GM12878 (cell line): ENCODE data around the gene SCGB1C2. TPM values are rescaled to one million over a fixed set of nuclear protein-coding genes. Genes with fewer than 3 reads are reported as not detected.

Experiments used
- ATAC-seq: fragments of 200-7000 bp; cut with Tn5 transposase; 3 replicates; pipeline ENCODE4 v1.9.1; 2020; ENCODE audit warnings: mild to moderate bottlenecking, moderate library complexity
- BruUV-seq: library from RNA; stranded (reverse); fragments of 400-500 nt; replicated peaks from 2 replicates; lab custom pipeline; 2021; lab: Mats Ljungman, UMichigan
- CTCF ChIA-PET: fragments of 300-600 bp; sonication (Branson Sonifier 250); formaldehyde crosslinking; extraction: SDS; loops from one replicate; lab custom pipeline; 2021; ENCODE audit warnings: inconsistent platforms; lab: Yijun Ruan, JAX
- POLR2A ChIA-PET: fragments of 350-600 bp; formaldehyde crosslinking; extraction: SDS; loops from one replicate; lab custom pipeline; 2021; ENCODE audit warnings: inconsistent platforms; lab: Charles Lee
- RAD21 ChIA-PET: fragments of 300-600 bp; sonication (Branson Sonifier 250); formaldehyde crosslinking; loops from one replicate; lab custom pipeline; 2023; ENCODE audit warnings: antibody characterized with exemption; ENCODE audit not compliant: unreplicated experiment; lab: Charles Lee
- SMC1A ChIA-PET: fragments of 300-600 bp; sonication (Branson Sonifier 250); formaldehyde crosslinking; loops from one replicate; lab custom pipeline; 2023; ENCODE audit not compliant: unreplicated experiment, uncharacterized antibody; lab: Charles Lee
- DNase-seq: peaks from one replicate; pipeline ENCODE4 v3.0.0-alpha.2; 2011; ENCODE audit warnings: low read depth, low spot score
- FAIRE-seq: peaks from 3 replicates; lab custom pipeline; 2011; peaks lifted over from hg19 to GRCh38; lab: Jason Lieb, UNC
- H2AFZ ChIP-seq: 2 replicates; pipeline ENCODE4 v1.6.0; 2011; ENCODE audit warnings: low read depth, low read length, control low read depth; ENCODE audit not compliant: control insufficient read depth
- H3K27ac ChIP-seq: 2 replicates; pipeline ENCODE4 v1.5.1; 2011; ENCODE audit warnings: control low read depth; ENCODE audit not compliant: control insufficient read depth, insufficient read depth
- H3K27me3 ChIP-seq, 2 experiments: replicated peaks in 1 of 2; 2 replicates each; pipeline versions ENCODE4 v1.6.0 to v1.6.1; 2011; ENCODE audit warnings: low read length in 1 of 2; ENCODE audit not compliant: control insufficient read depth in 2 of 2, insufficient read depth in 2 of 2
- H3K36me3 ChIP-seq, 2 experiments: 2 replicates each; pipeline ENCODE4 v1.5.1; 2011; ENCODE audit warnings: low read length in 1 of 2; ENCODE audit not compliant: control insufficient read depth in 2 of 2, insufficient read depth in 2 of 2
- H3K4me1 ChIP-seq: 2 replicates; pipeline ENCODE4 v1.6.1; 2011; ENCODE audit warnings: mild to moderate bottlenecking, low read length, moderate library complexity, mixed read lengths; ENCODE audit not compliant: control insufficient read depth, insufficient read depth
- H3K4me2 ChIP-seq: 2 replicates; pipeline ENCODE4 v1.6.0; 2011; ENCODE audit warnings: control low read depth; ENCODE audit not compliant: control insufficient read depth, insufficient read depth
- H3K4me3 ChIP-seq: fragments of 200-600 bp; sonication (generic); 2 replicates; pipeline ENCODE4 v1.5.1; 2016
- H3K79me2 ChIP-seq: 2 replicates; pipeline ENCODE4 v1.6.0; 2011; ENCODE audit warnings: low read length; ENCODE audit not compliant: control insufficient read depth, insufficient read depth
- H3K9ac ChIP-seq: 2 replicates; pipeline ENCODE4 v1.8.0; 2011; ENCODE audit warnings: low read length, control low read depth, mixed read lengths; ENCODE audit not compliant: control insufficient read depth, insufficient read depth
- H3K9me3 ChIP-seq: replicated peaks from 3 replicates; pipeline ENCODE4 v1.5.1; 2011; ENCODE audit warnings: mild to moderate bottlenecking, low read length; ENCODE audit not compliant: control insufficient read depth, insufficient read depth
- H4K20me1 ChIP-seq: 2 replicates; pipeline ENCODE4 v1.6.0; 2011; ENCODE audit not compliant: control insufficient read depth, insufficient read depth
- CBFB ChIP-seq: IDR thresholded peaks from 2 replicates; pipeline ENCODE4 v1.6.1; 2016; ENCODE audit warnings: antibody characterized with exemption, low read depth
- IKZF2 ChIP-seq, 2 experiments: fragments of 450-650 bp; IDR thresholded peaks; 2 replicates each; pipeline ENCODE4 v1.6.1; 2017; ENCODE audit warnings: mild to moderate bottlenecking in 2 of 2, moderate library complexity in 2 of 2
- MLLT1 ChIP-seq: fragments of 450-650 bp; IDR thresholded peaks from 2 replicates; pipeline ENCODE4 v1.6.1; 2016; ENCODE audit warnings: mild to moderate bottlenecking
- POLR2AphosphoS2 ChIP-seq: IDR thresholded peaks from 2 replicates; pipeline ENCODE4 v1.6.1; 2011; ENCODE audit warnings: low read depth, mild to moderate bottlenecking, low read length, improper control_type of control experiment, moderate library complexity
- RFX5 ChIP-seq: IDR thresholded peaks from 2 replicates; pipeline ENCODE4 v1.6.1; 2011; ENCODE audit warnings: low read depth, low read length, improper control_type of control experiment
- SUZ12 ChIP-seq: fragments of 200-600 bp; sonication (generic); IDR thresholded peaks from one replicate; pipeline ENCODE4 v1.6.1; 2018; ENCODE audit warnings: antibody characterized with exemption, mild to moderate bottlenecking; ENCODE audit not compliant: unreplicated experiment
- TCF3 ChIP-seq: IDR thresholded peaks from 2 replicates; pipeline ENCODE4 v1.6.1; 2012; ENCODE audit warnings: low read depth, mild to moderate bottlenecking, low read length, borderline replicate concordance; ENCODE audit not compliant: insufficient read depth
- YY1 ChIP-seq: IDR thresholded peaks from 2 replicates; pipeline ENCODE4 v1.6.1; 2011; ENCODE audit warnings: low read depth, mild to moderate bottlenecking, low read length
- ZBED1 ChIP-seq: IDR thresholded peaks from 2 replicates; pipeline ENCODE4 v1.6.1; 2016; ENCODE audit warnings: borderline replicate concordance
- ZNF217 ChIP-seq: fragments of 450-650 bp; IDR thresholded peaks from 2 replicates; pipeline ENCODE4 v1.6.1; 2017; ENCODE audit warnings: antibody characterized with exemption, mild to moderate bottlenecking
- whole genome bisulfite sequencing: methylation state at CpG from one replicate; pipeline ENCODE4 v1.1.6; 2016; ENCODE audit warnings: low lambda C conversion rate; ENCODE audit not compliant: insufficient replicate concordance, insufficient coverage; ENCODE audit errors: missing lambda C conversion rate; 5-methylcytosine and 5-hydroxymethylcytosine counted together
- in situ Hi-C: fragments of 300-500 bp; cut with MboI; formaldehyde crosslinking; loops from 9 replicates; pipeline ENCODE4 v1.14.3; 2018; ENCODE audit warnings: mixed read lengths
- intact Hi-C: fragments of 100-400 bp; cut with micrococcal nuclease; formaldehyde crosslinking; loops from one replicate; pipeline ENCODE4 v1.14.2; 2022; ENCODE audit not compliant: unreplicated experiment
- polyA plus RNA-seq, 11 experiments: library from polyadenylated mRNA; depleted of rRNA in 4 of 11; unstranded in 6 of 11; stranded (reverse) in 5 of 11; fragments of >200 nt; fragmentation: Nextera tagmentation in 4 of 11; fragmentation: Illumina TruSeq in 1 of 11; extraction: Ambion mirVana in 4 of 11; extraction: Trizol in 1 of 11; gene quantifications; 1 replicate in 1 of 11; 2 replicates in 10 of 11; pipeline versions ENCODE4 v1.2.1 to v1.2.3, GENCODE V29; 2011 to 2016; ENCODE audit warnings: inconsistent platforms in 2 of 11, missing spikeins in 2 of 11, low read depth in 1 of 11
- total RNA-seq, 4 experiments: library from RNA; depleted of rRNA in 3 of 4; stranded (reverse); fragments of >200 nt in 3 of 4; fragmentation: Illumina TruSeq in 1 of 4; extraction: Trizol in 1 of 4; gene quantifications; 2 replicates each; pipeline versions ENCODE4 v1.2.1 to v1.2.3, GENCODE V29; 2013 to 2021

The SCGB1C2 gene
- total and polyA plus RNA-seq, 10 of the 15 experiments (the other 5 are each of a cell fraction or from before 2014, with no cell fraction given), result not detected

GRCh38 chr17:160336-160735 is 23.0 kb downstream of the SCGB1C2 start:
- Histone ChIP-seq H3K4me2 (no peak overlapping the region), H3K27me3 (no peaks in the 10 kb centered on the region), H4K20me1 (no peaks in the 10 kb centered on the region), H3K9ac (no peak overlapping the region), H3K36me3 (no peaks in the 10 kb centered on the region), H3K9me3 (no peaks in the 10 kb centered on the region), H3K4me3 (no peak overlapping the region), H3K27ac (no peak overlapping the region), H2AFZ (no peak overlapping the region), H3K4me1 (no peaks in the 10 kb centered on the region), H3K79me2 (no peaks in the 10 kb centered on the region)
- intact Hi-C loops, result loop anchor here (5.0 kb wide), 2 partner anchors 152 to 542 kb away; no protein-coding TSS in a partner anchor
- in situ Hi-C loops, result loop anchor here (5.0 kb wide), 1 partner anchor 152 kb away; no protein-coding TSS in a partner anchor
- no peak for TF ChIP-seq SUZ12
- TF ChIP-seq CBFB, result no peak
- no peak for TF ChIP-seq ZNF217
- no peak for TF ChIP-seq ZBED1
- no peak for TF ChIP-seq IKZF2 (IDR thresholded peaks at IDR 0.05)
- no peak for TF ChIP-seq YY1
- TF ChIP-seq POLR2AphosphoS2, result no peak
- no peak for TF ChIP-seq RFX5
- no peak for TF ChIP-seq TCF3
- no peak for TF ChIP-seq MLLT1
- 43% methylated on average over 13 of the region's 13 CpGs for WGBS
- DNase-seq (no peak), ATAC-seq (no peak), FAIRE-seq (no peak)
- ChIA-PET SMC1A (no interaction called here), POLR2A (no interaction called here), RAD21 (no interaction called here), CTCF (no interaction called here)
- no TSS peak for BruUV-seq
